Stimulated activated CD4-positive, alpha-beta T cell treated with anti-CD3 and anti-CD28 coated beads, Interleukin-2, amount 100 ng/mL, for 48 hours (primary cell): ENCODE results near the gene P3H3.
A peak's percentile ranks its signal among the peaks of the same experiment; 100 is the strongest.
"Not testable (repeated sequence)": the region's sequence is repeated elsewhere in the genome, so short reads cannot be mapped to it uniquely, and the experiment has no call there.

Source experiments
- DNase-seq, 2 donors: peaks; one replicate each; pipeline ENCODE4 v3.0.0-alpha.2; 2020

P3H3 gene

DNA sequence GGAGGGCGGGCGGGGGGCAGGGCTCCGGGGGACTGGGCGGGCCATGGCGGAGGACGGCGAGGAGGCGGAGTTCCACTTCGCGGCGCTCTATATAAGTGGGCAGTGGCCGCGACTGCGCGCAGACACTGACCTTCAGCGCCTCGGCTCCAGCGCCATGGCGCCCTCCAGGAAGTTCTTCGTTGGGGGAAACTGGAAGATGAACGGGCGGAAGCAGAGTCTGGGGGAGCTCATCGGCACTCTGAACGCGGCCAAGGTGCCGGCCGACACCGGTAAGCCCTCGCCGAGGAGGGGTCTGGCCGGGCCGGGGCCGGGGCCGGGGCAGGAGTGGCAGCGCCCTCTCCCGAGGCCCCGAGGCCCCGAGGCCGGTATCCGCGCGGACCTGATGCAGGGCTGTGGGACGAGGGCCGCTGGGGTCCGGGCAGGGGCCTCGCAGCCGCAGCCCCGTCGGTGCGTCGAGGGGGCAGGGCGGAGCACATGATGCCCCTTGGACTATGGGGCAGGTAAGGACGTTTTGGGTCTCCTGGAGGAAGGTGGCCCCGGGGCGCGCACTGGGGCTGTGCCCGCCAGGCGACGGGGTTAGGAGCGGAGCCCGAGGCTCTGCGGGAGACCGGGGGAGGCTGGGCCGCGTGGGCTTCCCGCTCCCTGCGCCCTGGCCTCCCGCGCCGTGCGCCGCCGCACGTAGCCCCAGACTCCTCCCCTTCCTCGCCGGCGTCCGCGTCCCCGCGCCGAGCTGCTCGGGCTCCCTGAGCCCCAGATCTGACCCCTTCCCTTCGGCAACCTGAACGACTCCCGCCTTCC, 39.4 kb downstream of the P3H3 start, which contains the start of gene TPI1:
Gene TPI1 (plus strand): TSS at position 119 of the 798 bp plus-strand sequence. CDS start 36 bp downstream, at position 155.
- peak; percentile 73 to 82 for DNase-seq

DNA sequence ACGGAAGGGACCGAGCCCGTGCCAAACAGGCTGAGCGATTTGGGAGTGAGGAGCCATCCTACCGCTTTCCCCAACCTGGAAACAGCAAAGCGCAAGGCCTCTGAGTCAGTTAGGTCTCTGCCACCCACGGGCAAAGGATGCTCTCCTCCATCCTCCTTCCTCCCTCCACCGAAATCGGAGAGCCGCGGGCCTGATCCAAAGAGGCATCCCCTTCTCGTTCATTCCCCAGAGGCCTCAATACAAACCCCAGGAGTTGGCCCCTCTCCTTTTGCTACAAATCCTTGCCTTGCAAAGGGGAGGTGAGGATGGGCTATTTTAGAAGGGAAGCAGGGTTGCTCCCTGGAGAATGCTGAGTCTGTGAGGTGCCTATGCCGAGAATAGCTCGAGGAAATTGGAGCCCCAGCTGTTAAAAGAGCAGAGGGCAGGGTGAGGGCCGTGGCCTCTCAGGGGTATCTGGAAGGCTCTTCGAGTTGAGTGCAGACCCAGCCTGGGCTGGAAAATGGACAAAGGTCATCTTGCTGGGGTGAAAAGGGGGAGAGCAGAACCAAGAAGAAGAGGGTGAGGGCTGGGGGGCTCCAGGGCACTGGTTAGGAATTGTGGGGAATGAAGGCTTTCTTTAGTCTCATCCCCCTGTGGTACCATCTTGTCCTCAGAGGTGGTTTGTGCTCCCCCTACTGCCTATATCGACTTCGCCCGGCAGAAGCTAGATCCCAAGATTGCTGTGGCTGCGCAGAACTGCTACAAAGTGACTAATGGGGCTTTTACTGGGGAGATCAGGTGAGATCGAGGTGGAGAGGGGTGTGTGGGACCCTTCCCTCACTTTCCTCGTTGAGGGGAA, 40.2 kb downstream of the P3H3 start:
- no peak for DNase-seq

DNA sequence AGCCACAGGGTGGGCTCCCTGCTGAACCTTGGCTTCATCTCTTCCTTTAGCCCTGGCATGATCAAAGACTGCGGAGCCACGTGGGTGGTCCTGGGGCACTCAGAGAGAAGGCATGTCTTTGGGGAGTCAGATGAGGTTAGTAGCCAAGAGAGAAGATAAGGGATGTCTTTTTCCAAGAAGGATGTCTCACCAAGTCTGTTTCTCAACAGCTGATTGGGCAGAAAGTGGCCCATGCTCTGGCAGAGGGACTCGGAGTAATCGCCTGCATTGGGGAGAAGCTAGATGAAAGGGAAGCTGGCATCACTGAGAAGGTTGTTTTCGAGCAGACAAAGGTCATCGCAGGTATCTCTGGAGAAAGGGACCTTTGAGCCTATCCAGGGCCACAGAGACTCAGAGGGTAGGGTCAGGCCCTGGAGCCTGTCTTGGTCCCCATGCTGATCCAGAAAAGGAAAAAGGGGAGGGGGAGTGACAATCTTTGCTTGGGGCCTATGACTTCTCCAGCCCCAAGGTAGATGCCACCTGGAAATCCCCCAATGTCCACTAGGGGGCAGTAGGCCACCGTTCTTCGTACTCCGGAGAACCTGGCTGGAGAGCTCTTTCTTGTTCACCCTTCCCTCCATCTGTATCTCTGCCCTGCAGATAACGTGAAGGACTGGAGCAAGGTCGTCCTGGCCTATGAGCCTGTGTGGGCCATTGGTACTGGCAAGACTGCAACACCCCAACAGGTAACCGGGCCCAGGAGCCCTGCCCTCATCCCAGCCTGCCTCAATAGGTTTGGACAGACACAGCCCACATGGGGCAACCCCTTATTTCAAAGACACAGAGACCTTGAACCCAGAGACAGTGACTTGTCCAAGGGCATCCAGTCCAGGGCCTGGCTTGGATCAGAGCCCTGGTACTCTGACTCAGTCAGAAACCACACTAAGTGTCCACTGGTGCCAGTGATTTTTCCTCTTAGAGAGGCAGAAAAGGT, 41.1 kb downstream of the P3H3 start:
- peak; percentile 81 to 84 for DNase-seq

DNA sequence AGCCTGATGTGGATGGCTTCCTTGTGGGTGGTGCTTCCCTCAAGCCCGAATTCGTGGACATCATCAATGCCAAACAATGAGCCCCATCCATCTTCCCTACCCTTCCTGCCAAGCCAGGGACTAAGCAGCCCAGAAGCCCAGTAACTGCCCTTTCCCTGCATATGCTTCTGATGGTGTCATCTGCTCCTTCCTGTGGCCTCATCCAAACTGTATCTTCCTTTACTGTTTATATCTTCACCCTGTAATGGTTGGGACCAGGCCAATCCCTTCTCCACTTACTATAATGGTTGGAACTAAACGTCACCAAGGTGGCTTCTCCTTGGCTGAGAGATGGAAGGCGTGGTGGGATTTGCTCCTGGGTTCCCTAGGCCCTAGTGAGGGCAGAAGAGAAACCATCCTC, 42.1 kb downstream of the P3H3 start:
- DNase-seq = not testable (repeated sequence)

DNA sequence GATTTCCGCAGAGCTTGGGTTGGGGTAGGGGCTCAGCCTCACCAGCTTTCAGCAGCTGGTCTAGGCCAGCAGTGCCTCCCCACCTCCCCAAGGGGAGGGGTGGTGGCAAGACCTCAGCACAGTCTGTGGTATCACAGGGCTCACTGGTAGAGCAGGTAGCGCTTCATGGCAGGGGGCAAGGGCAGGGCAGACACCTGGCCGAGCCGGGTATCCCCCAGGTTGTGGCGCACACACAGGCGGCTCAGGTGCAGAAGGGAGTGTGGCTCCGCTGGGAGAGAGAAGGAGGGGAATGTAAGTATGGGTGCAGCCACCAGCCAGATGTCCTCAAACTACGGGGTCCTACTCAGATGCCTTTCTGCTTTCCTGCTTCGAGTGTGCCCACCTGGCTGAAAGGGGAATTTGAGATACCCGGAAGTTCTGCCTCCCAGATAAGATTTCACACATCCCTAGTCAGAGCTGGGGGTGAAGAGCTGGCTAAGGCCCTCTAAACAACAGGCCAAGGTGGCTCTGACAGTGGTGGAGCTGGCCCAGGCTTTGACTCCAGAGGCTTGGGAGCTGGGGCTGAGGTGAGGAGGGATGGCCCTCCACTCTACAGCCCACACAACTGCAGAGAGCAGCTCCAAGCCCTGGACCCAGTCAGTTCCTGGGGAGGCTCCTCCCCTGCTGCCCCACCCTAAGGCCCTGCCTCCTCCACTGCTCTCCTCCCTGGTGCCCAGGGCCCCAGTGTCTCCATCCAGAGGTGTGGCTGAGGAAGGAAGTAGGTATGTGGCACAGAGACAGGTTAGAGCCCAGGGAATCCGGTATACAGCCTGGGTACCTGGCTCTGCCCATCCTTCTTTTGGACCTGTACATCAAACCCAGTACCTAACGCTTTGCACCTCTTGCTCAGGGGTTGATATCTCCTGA, 43.1 kb downstream of the P3H3 start:
- DNase-seq = peak in 1 of 2 donors; percentile 41

DNA sequence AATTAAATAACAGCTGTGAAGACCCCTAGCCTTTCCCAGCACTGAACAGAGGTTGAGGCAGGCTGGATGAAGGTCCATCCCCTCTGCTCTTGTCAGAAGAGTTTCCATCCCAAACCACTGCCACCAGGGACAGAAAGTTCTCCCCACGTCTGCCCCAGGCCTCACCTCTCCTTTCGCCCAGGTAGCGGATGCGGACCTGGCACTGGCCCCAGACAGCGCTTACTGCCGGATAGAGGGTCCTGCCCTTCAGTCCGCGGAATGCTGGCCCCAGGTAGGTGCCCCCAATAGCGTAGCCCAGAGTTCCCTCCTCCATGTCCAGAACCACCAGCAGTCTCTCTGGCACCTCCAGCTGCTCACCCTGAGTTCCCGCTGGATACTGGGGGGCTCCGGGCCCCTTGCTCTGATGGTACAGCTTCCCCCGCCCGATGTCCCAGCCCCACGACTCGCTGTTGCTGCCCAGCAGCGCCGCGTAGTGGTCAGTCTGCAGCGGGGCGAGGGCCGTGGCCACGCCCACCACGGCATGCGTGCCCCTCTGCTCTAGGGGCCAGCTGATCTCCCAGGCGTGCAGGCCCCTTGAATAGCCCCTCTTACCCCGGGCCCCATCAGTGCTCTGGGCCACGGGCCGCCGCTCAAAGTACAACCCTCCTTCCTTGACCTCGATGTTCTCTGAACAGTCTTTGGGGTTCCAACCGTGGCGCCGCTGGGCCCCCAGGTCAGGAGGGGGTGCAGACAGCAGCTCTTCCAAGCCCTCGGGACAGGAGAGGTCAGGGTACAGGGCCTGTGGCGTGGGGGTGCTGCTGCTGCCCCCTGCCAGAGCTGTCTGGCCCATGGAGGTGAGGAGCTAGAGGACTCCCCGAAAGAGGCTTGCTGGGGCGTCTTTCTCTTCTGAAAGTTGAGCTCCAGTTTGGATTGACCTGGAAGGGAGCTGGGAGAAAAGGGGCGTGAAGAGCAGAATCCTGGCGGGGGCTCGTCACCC, 44.2 kb downstream of the P3H3 start:
- DNase-seq = peak; percentile 86 to 88

DNA sequence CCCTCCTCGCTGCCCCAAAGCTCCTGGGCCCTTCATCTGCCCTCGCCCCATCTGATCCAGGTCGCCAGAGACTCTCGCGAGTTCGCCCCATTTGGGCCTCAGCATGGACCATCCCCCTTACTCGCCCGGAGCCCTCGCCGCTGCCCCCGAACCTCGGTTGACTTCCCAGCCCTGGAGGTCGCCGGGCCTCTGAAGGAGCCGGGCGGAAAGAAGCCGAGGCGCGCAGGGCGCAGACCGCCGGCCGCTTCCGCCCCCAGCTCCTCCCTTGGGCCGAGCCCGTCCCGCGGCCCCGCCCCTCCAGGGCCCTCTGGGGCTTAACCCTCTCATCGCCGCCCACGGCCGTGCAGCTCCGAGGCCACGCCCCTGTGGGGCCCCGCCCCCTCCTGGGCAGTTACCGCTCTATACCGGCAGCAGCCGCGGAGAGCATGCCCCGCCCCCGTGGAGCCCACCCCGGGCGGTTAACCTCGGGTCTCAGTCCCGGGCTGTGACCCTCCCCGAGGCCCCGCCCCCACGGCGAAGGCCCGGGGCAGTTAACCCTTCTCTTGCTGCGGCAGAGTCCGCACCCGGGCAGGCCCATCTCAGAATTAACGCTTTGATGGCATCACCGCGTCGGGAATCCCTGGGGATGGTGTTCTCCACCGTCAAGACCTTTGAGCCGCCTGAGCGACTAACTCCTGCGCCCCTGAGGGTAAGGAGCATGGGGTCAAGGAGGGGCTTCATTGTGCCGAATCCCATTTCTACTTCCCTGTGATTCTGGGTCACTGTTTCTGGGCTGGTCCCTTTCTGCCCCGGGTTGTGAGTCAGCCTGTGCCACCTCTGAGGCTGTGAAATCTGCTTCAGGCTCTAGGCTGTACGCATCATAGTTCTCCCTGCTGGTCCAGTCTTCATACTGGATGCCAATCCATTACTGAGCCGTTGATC, 45.1 kb downstream of the P3H3 start, which contains the start of gene SPSB2:
Gene SPSB2 (minus strand): TSS at position 210 of the 921 bp plus-strand sequence. CDS start 402 bp downstream, outside the sequence.
- peak; percentile 99 to 100 for DNase-seq

DNA sequence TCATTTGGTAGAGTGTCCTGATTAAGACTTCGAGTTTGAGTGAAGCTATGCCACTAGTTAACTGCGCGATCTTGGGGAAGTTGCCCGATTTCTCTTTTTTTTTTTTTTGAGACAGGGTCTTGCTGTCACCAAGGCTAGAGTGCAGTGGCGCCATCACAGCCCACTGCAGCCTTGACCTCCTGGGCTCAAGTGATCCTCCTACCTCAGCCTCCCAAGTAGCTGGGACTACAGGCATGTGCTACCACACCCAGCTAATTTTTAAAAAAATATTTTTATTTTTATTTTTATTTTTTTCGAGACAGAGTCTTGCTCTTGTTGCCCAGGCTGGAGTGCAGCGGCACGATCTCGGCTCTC, 45.8 kb downstream of the P3H3 start:
- DNase-seq = not testable (repeated sequence)

DNA sequence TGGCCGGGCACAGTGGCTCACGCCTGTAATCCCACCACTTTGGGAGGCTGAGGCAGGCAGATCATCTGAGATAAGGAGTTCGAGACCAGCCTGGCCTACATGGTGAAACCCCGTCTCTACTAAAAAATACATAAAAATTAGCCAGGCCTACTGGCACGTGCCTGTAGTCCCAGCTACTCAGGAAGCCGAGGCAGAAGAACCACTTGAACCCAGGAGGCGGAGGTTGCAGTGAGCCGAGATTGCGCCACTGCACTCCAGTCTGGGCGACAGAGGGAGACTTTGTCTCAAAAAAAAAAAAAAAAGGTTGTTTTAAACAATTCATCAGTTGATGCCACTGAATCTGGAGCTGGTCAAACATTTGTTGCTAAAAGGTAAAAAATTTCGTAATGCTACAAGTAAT, 51.6 kb downstream of the P3H3 start:
- not testable (repeated sequence) for DNase-seq

DNA sequence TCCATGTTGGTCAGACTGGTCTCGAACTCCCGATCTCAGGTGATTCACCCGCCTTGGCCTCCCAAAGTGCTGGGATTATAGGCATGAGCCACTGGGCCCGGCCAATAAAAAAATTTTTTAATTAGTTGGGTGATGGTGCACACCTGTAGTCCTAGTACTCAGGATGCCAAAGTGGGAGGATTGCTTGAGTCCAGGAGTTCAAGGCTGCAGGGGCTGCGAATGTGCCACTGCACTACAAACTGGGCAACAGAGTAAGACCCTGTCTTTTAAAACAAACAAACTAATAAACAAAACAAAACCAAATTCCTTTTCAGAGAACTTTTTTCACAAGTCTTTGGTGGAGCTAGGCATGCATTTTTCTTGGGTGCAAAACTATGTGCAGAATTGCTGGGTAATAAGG, 55.0 kb downstream of the P3H3 start:
- no peak for DNase-seq

DNA sequence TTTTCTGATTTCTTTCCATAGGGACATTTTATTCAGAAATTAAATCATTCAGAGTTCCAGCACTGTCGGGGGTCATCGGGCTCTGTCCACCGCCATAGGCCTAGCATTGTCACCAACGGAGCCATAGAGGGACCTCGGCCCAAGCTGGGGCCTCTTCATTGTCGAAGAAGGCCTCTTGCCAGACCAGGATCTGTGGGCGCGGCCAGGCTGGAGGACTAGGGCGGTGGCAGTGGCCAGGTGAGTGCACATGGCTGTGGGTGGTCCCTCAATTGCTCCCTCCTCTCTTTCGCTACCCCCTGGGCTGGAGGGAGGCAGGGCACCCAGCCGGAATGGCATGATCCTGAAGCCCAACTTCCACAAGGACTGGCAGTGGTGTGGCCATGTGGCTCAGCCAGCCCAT, 55.5 kb downstream of the P3H3 start:
- DNase-seq = no peak

DNA sequence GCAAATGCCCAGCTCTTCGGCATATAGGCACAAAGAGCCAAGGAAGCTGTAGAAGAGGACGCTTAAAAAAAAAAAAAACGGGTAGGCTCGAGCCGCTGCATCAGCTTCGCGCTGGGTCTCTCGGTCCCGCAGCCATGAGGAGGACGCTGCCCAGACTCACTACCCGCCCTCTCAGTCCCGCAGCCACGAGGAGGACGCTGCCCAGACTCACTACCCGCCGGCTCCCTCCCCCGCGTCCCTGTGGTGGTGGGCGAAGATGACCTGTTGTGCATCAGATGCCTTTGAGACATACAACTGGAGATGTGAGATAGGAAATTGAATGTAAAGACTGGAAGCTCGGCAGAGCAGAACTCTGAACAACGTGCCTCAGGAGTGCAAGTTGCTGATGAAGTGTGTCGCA, 56.3 kb downstream of the P3H3 start:
- no peak for DNase-seq

DNA sequence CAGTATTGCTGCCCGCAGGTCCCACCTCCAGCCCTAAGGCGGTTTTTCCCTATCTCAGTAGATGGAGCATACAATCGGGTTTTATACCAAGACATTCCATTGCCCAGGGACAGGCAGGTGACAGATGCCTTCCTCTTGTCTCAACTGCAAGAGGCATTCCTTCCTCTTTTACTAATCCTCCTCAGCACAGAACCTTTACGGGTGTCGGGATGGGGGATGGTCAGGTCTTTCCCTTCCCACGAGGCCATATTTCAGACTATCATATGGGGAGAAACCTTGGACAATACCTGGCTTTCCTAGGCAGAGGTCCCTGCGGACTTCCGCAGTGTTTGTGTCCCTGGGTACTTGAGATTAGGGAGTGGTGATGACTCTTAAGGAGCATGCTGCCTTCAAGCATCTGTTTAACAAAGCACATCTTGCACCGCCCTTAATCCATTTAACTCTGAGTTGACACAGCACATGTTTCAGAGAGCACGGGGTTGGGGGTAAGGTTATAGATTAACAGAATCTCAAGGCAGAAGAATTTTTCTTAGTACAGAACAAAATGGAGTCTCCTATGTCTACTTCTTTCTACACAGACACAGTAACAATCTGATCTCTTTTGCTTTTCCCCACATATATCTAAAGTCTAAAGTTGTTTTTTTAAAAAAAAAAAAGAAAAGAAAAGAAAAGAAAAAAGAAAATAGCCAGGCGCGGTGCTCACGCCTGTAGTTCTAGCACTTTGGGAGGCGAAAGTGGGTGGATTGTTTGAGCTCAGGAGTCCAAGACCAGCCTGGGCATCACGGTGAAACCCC, 58.2 kb downstream of the P3H3 start:
- not testable (repeated sequence) for DNase-seq

DNA sequence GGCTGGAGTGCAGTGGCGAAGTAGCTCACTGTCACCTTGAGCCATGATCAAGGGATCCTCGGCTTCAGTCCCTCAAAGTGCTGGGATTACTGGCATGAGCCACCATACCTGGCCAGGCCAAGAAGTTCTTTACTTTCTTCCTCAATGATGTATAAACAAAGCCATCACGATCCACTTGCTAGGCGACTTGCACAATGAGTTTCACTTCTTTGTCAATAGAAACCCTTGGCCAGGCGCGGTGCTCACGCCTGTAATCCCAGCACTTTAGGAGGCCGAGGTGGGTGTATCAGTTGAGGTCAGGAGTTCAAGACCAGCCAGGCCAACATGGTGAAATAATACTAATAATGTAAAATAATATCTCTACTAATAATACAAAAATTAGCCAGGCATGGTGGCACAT, 59.3 kb downstream of the P3H3 start:
- DNase-seq = no peak

DNA sequence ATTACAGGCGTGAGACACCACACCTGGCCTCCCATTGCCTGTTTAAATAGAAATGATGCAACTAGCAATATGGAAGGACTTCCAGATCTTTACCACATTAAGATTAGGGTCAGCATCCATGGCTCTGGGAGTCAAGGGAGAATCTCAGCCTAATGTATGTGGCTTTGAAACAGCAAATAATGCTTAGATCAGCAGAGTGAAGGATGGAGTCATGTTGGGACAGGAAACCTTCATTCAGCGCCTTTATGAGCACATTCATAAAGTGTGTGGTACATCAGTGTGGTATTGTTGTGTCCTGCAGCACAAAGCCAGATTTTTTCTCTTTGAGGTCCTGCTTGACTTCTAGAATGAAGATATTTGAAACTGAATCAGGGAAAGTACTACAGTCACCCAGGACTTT, 60.2 kb downstream of the P3H3 start:
- no peak for DNase-seq

DNA sequence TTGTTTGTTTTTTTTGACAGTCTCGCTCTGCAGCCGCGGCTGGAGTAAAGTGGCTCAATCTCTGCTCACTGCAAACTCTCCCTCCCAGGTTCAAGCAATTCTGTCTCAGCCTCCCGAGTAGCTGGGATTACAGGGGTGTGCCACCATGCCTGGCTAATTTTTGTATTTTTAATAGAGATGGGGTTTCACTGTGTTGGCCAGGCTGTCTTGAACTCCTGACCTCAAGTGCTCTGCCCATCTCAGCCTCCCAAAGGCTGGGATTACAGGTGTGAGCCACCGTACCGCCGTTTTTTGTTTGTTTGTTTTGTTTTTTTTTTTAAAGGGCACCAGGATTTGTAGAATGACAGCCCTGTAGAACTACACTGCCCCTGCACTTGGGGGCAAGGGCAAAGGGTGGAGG, 60.6 kb downstream of the P3H3 start:
- DNase-seq = not testable (repeated sequence)
